Upper lobe of left lung (tissue), 6 donors: Measurements from ENCODE around the gene CLEC16A. TPM values are rescaled to one million over a fixed set of nuclear protein-coding genes. Genes with fewer than 3 reads are reported as not detected.
A peak's percentile ranks its signal among the peaks of the same experiment; 100 is the strongest.

ENCODE experiments used
- ATAC-seq, 2 donors: fragments of 200-7000 bp; cut with Tn5 transposase; one replicate each; pipeline ENCODE4 v1.9.1; 2022; ENCODE audit warnings: mild to moderate bottlenecking in 2 of 2, moderate library complexity in 2 of 2; ENCODE audit not compliant: low FRiP score in 2 of 2
- DNase-seq, 2 donors: peaks; one replicate each; pipeline ENCODE4 v3.0.0-alpha.2; 2019 to 2020
- H3K27ac ChIP-seq, 4 donors: fragments of 200-600 bp; sonication (generic); one replicate each; pipeline ENCODE4 v1.5.1; 2016 to 2019
- H3K27me3 ChIP-seq, 4 donors: fragments of 200-600 bp; sonication (generic); one replicate each; pipeline ENCODE4 v1.5.1; 2017 to 2019
- H3K36me3 ChIP-seq, 4 donors: fragments of 200-600 bp; sonication (generic); one replicate each; pipeline ENCODE4 v1.5.1; 2016 to 2019
- H3K4me1 ChIP-seq, 4 donors: fragments of 200-600 bp; sonication (generic); one replicate each; pipeline ENCODE4 v1.5.1; 2018 to 2019
- H3K4me3 ChIP-seq, 4 donors: fragments of 200-600 bp; sonication (generic); one replicate each; pipeline ENCODE4 v1.5.1; 2017 to 2019; ENCODE audit warnings: mild to moderate bottlenecking in 2 of 4, moderate library complexity in 1 of 4
- H3K9me3 ChIP-seq, 4 donors: fragments of 200-600 bp; sonication (generic); one replicate each; pipeline ENCODE4 v1.5.1; 2018 to 2019
- CTCF ChIP-seq, 6 experiments: fragments of 450-650 bp in 4 of 6; fragments of 200-600 bp in 2 of 6; sonication (generic) in 2 of 6; IDR thresholded peaks; one replicate each; pipeline ENCODE4 v1.5.1; 2016 to 2019; ENCODE audit warnings: antibody characterized with exemption in 6 of 6
- EP300 ChIP-seq, 4 donors: sonication (generic); formaldehyde crosslinking; IDR thresholded peaks; one replicate each; pipeline ENCODE4 v1.5.1; 2017; ENCODE audit warnings: antibody characterized with exemption in 4 of 4, control low read depth in 2 of 4
- POLR2A ChIP-seq, 4 donors: fragments of 450-650 bp; IDR thresholded peaks; one replicate each; pipeline ENCODE4 v1.5.1; 2016 to 2017; ENCODE audit warnings: antibody characterized with exemption in 4 of 4, mild to moderate bottlenecking in 2 of 4
- POLR2AphosphoS5 ChIP-seq, 2 donors: sonication (generic); formaldehyde crosslinking; IDR thresholded peaks; one replicate each; pipeline ENCODE4 v1.5.1; 2017; ENCODE audit warnings: antibody characterized with exemption in 2 of 2
- WGBS, 2 donors: methylation state at CpG; one replicate each; pipeline ENCODE4 v1.1.5; 2017 to 2018; 5-methylcytosine and 5-hydroxymethylcytosine counted together
- total RNA-seq, 6 donors: library from RNA; depleted of rRNA in 4 of 6; stranded (reverse); fragments of >200 nt in 4 of 6; gene quantifications; one replicate each; pipeline versions ENCODE4 v1.1.0 to v1.2.1, GENCODE V29; 2016 to 2021
- donor health status: DM: no; HTN: no; CAD: no; lungs with moderate emphysema.
- donor health status: DM: no; HTN: yes; CAD: no; lungs with severe emphysema.

The CLEC16A gene
- total RNA-seq, 6 donors from 2014 or later = 33.3 to 85.9 (median 46.4) TPM

DNA sequence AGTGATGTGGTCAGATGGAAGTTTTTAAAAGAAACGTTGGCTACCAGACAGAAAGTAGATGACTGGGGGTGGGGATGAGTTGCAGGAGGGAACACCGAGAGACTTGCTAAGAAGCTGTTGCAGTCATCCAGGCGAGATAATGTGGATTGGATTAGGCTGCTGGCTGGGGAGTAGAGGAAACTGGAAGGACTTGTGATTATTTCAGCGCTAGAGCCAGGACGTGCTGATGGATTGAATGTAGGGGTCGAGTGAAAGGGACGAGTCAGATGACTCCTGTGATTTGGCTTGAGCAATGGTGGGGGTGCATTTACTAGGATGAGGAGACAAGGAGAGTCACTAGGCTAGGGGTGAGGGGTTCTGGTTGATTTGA is 88.5 kb downstream of the CLEC16A start:
- no peak for TF ChIP-seq CTCF (IDR thresholded peaks at IDR 0.05)
- TF ChIP-seq POLR2A (IDR thresholded peaks at IDR 0.05) = no peak
- no peak for TF ChIP-seq EP300 (IDR thresholded peaks at IDR 0.05)
- TF ChIP-seq POLR2AphosphoS5 (IDR thresholded peaks at IDR 0.05) = peak; percentile 13 to 44
- Histone ChIP-seq H3K4me1 (peaks cover 0 to 20% (median 8%) of the 10 kb centered on the region in 4 donors), H3K36me3 (peaks cover 0 to 55% (median 14%) of the 10 kb centered on the region in 4 donors), H3K27ac (peak overlapping the region in 2 of 4 donors; percentile 8 to 36), H3K9me3 (no peaks in the 10 kb centered on the region), H3K27me3 (no peaks in the 10 kb centered on the region), H3K4me3 (no peak overlapping the region)
- 77 to 81% methylated on average over 7 of the region's 7 CpGs for WGBS, 2 donors
- peak; percentile 6 to 89 for ATAC-seq
- no peak for DNase-seq

DNA sequence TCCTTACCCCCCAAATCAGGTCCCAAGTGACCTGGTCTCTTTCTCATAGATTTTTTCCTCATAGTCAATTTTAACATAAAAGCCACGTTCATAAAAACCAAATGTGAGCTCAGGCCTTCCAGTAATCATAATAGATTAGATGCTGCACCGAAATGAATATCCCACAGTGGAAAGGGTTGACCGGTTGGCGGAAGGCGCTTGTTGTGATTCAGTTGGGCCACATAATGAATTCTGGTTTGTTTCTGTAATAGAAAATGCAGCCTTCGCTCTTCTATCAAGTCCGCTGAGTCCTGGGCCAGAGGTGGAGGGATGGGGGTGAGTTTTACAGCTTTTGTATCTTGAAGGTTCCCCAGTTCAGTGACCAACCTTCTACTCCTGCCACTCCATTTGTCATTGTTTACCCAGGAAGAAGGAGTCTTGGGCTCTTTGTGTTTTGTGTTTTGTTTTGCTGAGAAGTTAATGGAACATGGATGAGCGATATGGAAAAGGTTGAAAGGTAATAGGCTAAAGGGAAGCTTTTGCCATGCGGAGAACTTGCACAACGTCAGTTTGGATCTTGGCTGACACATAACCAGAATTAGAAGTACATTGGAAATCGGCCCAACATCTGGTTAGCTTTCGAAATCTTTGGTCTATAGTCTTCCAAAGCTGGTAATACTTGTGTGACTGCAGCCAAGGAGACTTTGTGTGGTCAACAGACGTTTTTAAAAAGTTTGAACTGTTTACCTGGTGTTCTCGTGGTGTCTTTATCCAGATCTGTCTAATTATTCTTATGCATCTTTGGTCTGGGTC is 89.5 kb downstream of the CLEC16A start:
- Histone ChIP-seq H3K27ac (peak overlapping the region in 3 of 4 donors; percentile 23 to 36 (median 36)), H3K27me3 (no peaks in the 10 kb centered on the region), H3K4me3 (no peak overlapping the region), H3K36me3 (peaks cover 0 to 51% (median 13%) of the 10 kb centered on the region in 4 donors), H3K4me1 (peaks cover 0 to 20% (median 12%) of the 10 kb centered on the region in 4 donors), H3K9me3 (no peaks in the 10 kb centered on the region)
- ATAC-seq (peak in 1 of 2 donors; percentile 81), DNase-seq (no peak)
- TF ChIP-seq POLR2A (IDR thresholded peaks at IDR 0.05) (no peak), POLR2AphosphoS5 (IDR thresholded peaks at IDR 0.05) (peak in 1 of 2 donors; percentile 35), EP300 (IDR thresholded peaks at IDR 0.05) (peak in 1 of 4 donors; percentile 28), CTCF (IDR thresholded peaks at IDR 0.05) (no peak)
- 74% methylated on average over 14 of the region's 14 CpGs for WGBS, 2 donors

DNA sequence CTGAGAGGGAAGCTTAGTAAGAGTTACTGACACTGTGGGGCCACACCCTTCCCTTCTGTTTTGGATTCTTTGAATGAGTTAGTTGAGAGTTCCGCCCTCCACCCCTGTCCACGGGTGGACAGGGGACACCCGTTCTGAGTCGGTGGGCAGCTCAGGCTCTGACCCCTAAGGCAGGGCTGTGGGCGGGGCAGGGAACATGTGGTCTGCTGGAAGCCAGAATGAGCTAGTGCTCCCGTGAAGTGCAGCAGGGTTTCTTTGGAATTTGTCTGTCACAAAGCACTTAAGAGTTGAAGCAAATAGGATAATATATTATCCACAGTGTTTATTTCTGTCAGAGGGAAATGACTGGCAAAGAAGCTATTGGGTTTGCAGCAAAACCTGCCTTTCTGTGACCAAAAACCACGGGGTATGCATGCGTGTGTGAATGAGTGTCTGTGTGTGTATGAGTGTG is 90.1 kb downstream of the CLEC16A start:
- H3K36me3 ChIP-seq = peaks cover 0 to 50% (median 15%) of the 10 kb centered on the region in 4 donors
- WGBS, 2 donors = 57 to 70% methylated on average over 8 of the region's 8 CpGs
- TF ChIP-seq CTCF (IDR thresholded peaks at IDR 0.05) (no peak), POLR2AphosphoS5 (IDR thresholded peaks at IDR 0.05) (no peak), POLR2A (IDR thresholded peaks at IDR 0.05) (no peak), EP300 (IDR thresholded peaks at IDR 0.05) (no peak)

GRCh38 chr16:11035096-11035495 is 90.7 kb downstream of the CLEC16A start:
- WGBS, 2 donors = 92 to 97% methylated on average over 5 of the region's 5 CpGs
- no peak overlapping the region for H3K27ac ChIP-seq
- no peak for DNase-seq
- peaks cover 0 to 20% (median 13%) of the 10 kb centered on the region in 4 donors for H3K4me1 ChIP-seq
- no peak overlapping the region for H3K4me3 ChIP-seq
- H3K36me3 ChIP-seq = peaks cover 0 to 51% (median 20%) of the 10 kb centered on the region in 4 donors
- no peaks in the 10 kb centered on the region for H3K27me3 ChIP-seq
- TF ChIP-seq CTCF (IDR thresholded peaks at IDR 0.05) = no peak
- TF ChIP-seq POLR2A (IDR thresholded peaks at IDR 0.05) = no peak
- no peak for TF ChIP-seq POLR2AphosphoS5 (IDR thresholded peaks at IDR 0.05)
- no peak for TF ChIP-seq EP300 (IDR thresholded peaks at IDR 0.05)
- no peaks in the 10 kb centered on the region for H3K9me3 ChIP-seq
- no peak for ATAC-seq

More for the DNA sequence above, 90.1 kb downstream of the CLEC16A start:
- Histone ChIP-seq H3K9me3 (no peaks in the 10 kb centered on the region), H3K27ac (peak overlapping the region in 1 of 4 donors; percentile 36), H3K4me1 (peaks cover 0 to 20% (median 13%) of the 10 kb centered on the region in 4 donors), H3K4me3 (no peak overlapping the region), H3K27me3 (no peaks in the 10 kb centered on the region)
- ATAC-seq (peak in 1 of 2 donors; percentile 60), DNase-seq (no peak)
